Activated naive CD4-positive, alpha-beta T cell treated with anti-CD3 and anti-CD28 coated beads for 36 hours (primary cell): ENCODE results near the gene CYSLTR1. TPM values are rescaled to one million over a fixed set of nuclear protein-coding genes. Genes with fewer than 3 reads are reported as not detected.
A peak's percentile ranks its signal among the peaks of the same experiment; 100 is the strongest.

Experiments
- CTCF ChIA-PET: fragments of 350-600 bp; sonication (Branson Sonifier 250); formaldehyde crosslinking; loops from one replicate; lab custom pipeline; 2021; ENCODE audit warnings: antibody characterized with exemption; lab: Charles Lee
- DNase-seq: peaks from one replicate; pipeline ENCODE4 v3.0.0-alpha.2; 2020
- H3K27ac Mint-ChIP-seq: one replicate; pipeline ENCODE4 v1.8.0; 2021; ENCODE audit warnings: mild to moderate bottlenecking, mixed read lengths
- H3K27me3 Mint-ChIP-seq: one replicate; pipeline ENCODE4 v1.8.0; 2021; ENCODE audit warnings: low read depth, mixed read lengths
- H3K36me3 Mint-ChIP-seq: one replicate; pipeline ENCODE4 v1.8.0; 2021; ENCODE audit warnings: low read depth, mixed read lengths
- H3K4me1 Mint-ChIP-seq: one replicate; pipeline ENCODE4 v1.8.0; 2021; ENCODE audit warnings: low read depth, mixed read lengths
- H3K4me3 Mint-ChIP-seq: one replicate; pipeline ENCODE4 v1.8.0; 2021; ENCODE audit warnings: mild to moderate bottlenecking, moderate library complexity, mixed read lengths
- H3K9me3 Mint-ChIP-seq: one replicate; pipeline ENCODE4 v1.8.0; 2021; ENCODE audit warnings: mixed read lengths
- intact Hi-C: fragments of 100-400 bp; cut with micrococcal nuclease; formaldehyde crosslinking; loops from one replicate; pipeline ENCODE4 v1.15.1; 2023
- total RNA-seq, 2 experiments: library from RNA; stranded (reverse); gene quantifications; one replicate each; pipeline ENCODE4 v1.2.3, GENCODE V29; 2021

Gene CYSLTR1
- 1 to 10 TPM; 2.1 to 2.2 TPM for total RNA-seq

DNA sequence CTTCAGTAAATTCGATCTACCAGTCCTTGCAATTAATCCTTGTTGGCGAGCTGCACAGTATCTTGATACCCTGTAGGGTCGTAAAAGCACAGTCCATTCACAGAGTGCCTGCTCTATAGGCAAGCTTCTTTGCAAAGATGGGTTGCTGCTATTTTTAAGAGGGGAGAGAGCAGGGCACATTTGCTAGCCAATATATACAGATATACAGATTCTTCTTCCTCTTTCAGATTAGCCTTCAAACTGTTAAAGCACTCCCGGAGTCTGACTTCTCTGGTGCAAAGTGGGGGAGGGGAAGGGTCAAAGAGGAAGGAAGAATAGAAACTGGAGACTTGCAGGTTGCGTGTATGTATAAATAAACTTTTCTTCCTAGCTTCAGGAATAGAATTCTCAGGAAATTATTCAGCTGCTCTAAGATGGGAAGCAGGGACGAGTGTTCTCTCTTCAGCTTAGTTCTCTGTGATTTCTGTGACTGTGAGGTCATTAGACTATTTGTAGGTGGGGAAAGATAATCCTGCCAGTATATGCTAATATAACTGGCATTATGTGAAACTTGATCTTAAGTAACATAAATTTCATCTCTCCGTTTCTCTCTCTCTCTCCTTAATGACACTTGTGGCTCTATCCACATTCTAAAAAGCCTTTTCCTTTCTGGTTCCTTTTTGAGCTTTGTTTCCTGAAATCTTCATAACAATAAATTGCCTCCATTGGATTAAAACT is at the start of gene CYSLTR1:
CYSLTR1 (minus strand) TSS at position 242 of the 717 bp plus-strand sequence. CDS start 53,865 bp downstream, outside the sequence.
- intact Hi-C loops, result loop anchor here (1.0 to 10.0 kb wide), 9 partner anchors 189 to 1075 kb away; partner anchors contain the start of genes ATP7A, ATRX, COX7B and MAGT1
- Mint-ChIP-seq H3K36me3 (no peaks in the 10 kb centered on the region), H3K27ac (peak within 1 kb of the TSS; percentile 85), H3K4me3 (peak within 1 kb of the TSS; percentile 71), H3K9me3 (no peaks in the 10 kb centered on the region), H3K4me1 (peaks cover 58% of the 10 kb centered on the region), H3K27me3 (no peaks in the 10 kb centered on the region)
- CTCF ChIA-PET, result no interaction called here
- no peak for DNase-seq

- no peak for DNase-seq
- intact Hi-C loops, result loop anchor here (2.0 to 5.0 kb wide), 2 partner anchors 138 to 275 kb away; no protein-coding TSS in a partner anchor
- Mint-ChIP-seq H3K4me1 (peaks cover 18% of the 10 kb centered on the region), H3K36me3 (no peaks in the 10 kb centered on the region), H3K27me3 (no peaks in the 10 kb centered on the region), H3K27ac (no peak overlapping the region), H3K4me3 (no peak overlapping the region), H3K9me3 (peaks cover 8% of the 10 kb centered on the region)
- CTCF ChIA-PET, result no interaction called here
Observed at GRCh38 chrX:78377186-78377585, 49.8 kb upstream of the CYSLTR1 start.

GRCh38 chrX:78375894-78376293 is 48.5 kb upstream of the CYSLTR1 start:
- CTCF ChIA-PET, result no interaction called here
- Mint-ChIP-seq H3K4me3 (no peak overlapping the region), H3K27me3 (no peaks in the 10 kb centered on the region), H3K36me3 (no peaks in the 10 kb centered on the region), H3K9me3 (peaks cover 7% of the 10 kb centered on the region), H3K4me1 (peaks cover 22% of the 10 kb centered on the region), H3K27ac (no peak overlapping the region)
- DNase-seq, result no peak
- intact Hi-C loops, result loop anchor here (2.0 to 5.0 kb wide), 2 partner anchors 139 to 276 kb away; no protein-coding TSS in a partner anchor

DNA sequence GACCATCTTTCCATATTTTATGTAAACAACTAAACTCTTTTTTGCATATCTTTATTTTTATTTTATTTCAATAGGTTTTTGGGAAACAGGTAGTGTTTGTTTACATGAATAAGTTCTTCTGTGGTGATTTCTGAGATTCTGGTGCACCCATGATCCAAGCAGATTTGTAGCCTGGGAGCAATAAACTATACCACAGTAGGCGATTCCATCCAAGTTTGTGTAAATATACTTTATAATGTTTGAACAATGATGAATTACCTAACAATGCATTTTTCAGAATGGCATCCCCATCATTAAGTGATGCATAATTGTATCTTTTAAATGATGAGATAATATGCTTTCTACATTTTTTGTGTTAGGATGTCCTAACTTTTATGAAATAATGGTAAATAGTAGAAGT is 39.2 kb upstream of the CYSLTR1 start:
- CTCF ChIA-PET, result no interaction called here
- no peaks in the 10 kb centered on the region for H3K27me3 Mint-ChIP-seq
- intact Hi-C loops, result no loop called here
- peaks cover 2% of the 10 kb centered on the region for H3K9me3 Mint-ChIP-seq
- peaks cover 3% of the 10 kb centered on the region for H3K4me1 Mint-ChIP-seq
- DNase-seq, result no peak
- H3K4me3 Mint-ChIP-seq, result no peak overlapping the region
- no peak overlapping the region for H3K27ac Mint-ChIP-seq
- no peaks in the 10 kb centered on the region for H3K36me3 Mint-ChIP-seq

GRCh38 chrX:78357342-78358055 is 30.1 kb upstream of the CYSLTR1 start:
- Mint-ChIP-seq H3K27me3 (no peaks in the 10 kb centered on the region), H3K27ac (no peak overlapping the region), H3K9me3 (peaks cover 4% of the 10 kb centered on the region), H3K36me3 (no peaks in the 10 kb centered on the region), H3K4me1 (no peaks in the 10 kb centered on the region), H3K4me3 (no peak overlapping the region)
- intact Hi-C loops, result no loop called here
- CTCF ChIA-PET, result no interaction called here
- DNase-seq, result no peak

- Mint-ChIP-seq H3K4me3 (no peak overlapping the region), H3K4me1 (peaks cover 58% of the 10 kb centered on the region), H3K9me3 (no peaks in the 10 kb centered on the region), H3K27me3 (no peaks in the 10 kb centered on the region), H3K27ac (peak overlapping the region; percentile 11), H3K36me3 (peaks cover 3% of the 10 kb centered on the region)
- CTCF ChIA-PET, result interaction anchor here (1.1 kb wide), 1 partner anchor 18 kb away, joined by 3 read pairs; no protein-coding TSS in a partner anchor
- intact Hi-C loops, result no loop called here
- no peak for DNase-seq
Observed at GRCh38 chrX:78333521-78333920, 6.1 kb upstream of the CYSLTR1 start.

DNA sequence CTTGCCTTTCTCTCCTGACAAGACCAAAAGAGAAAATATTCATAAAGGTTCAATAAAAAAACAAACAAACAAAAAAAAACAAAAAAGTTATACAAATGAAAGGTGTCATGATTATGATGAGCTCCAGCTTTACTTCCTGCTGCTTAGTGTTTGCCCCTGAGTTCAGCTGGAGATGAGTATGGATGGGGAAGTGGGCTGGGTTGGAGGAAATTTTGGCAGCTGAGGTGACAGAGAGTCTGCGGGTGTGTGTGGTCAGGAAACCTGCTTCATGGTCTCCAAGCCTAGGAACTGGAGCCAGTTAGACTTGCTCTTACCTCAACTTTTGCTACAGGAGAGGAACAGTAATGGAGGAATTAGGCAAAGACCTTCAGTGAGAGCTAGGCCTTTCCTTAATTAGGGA is 4.3 kb upstream of the CYSLTR1 start:
- no peaks in the 10 kb centered on the region for H3K9me3 Mint-ChIP-seq
- H3K27me3 Mint-ChIP-seq, result no peaks in the 10 kb centered on the region
- DNase-seq, result peak; percentile 18
- peaks cover 3% of the 10 kb centered on the region for H3K36me3 Mint-ChIP-seq
- CTCF ChIA-PET, result no interaction called here
- H3K27ac Mint-ChIP-seq, result no peak overlapping the region
- no peak overlapping the region for H3K4me3 Mint-ChIP-seq
- H3K4me1 Mint-ChIP-seq, result peaks cover 70% of the 10 kb centered on the region
- intact Hi-C loops, result loop anchor here (2.0 kb wide), 1 partner anchor 1327 kb away; no protein-coding TSS in a partner anchor

- Mint-ChIP-seq H3K27ac (peak overlapping the region; percentile 79), H3K9me3 (no peaks in the 10 kb centered on the region), H3K4me3 (no peak overlapping the region), H3K27me3 (no peaks in the 10 kb centered on the region), H3K4me1 (peaks cover 66% of the 10 kb centered on the region), H3K36me3 (no peaks in the 10 kb centered on the region)
- CTCF ChIA-PET, result interaction anchor here (0.6 kb wide), 1 partner anchor 70 kb away, joined by 3 read pairs; no protein-coding TSS in a partner anchor
- DNase-seq, result no peak
- intact Hi-C loops, result loop anchor here (1.0 to 2.0 kb wide), 4 partner anchors 8 to 1326 kb away; partner anchors contain the start of gene PGK1
Observed at GRCh38 chrX:78330540-78330939, 3.1 kb upstream of the CYSLTR1 start.

DNA sequence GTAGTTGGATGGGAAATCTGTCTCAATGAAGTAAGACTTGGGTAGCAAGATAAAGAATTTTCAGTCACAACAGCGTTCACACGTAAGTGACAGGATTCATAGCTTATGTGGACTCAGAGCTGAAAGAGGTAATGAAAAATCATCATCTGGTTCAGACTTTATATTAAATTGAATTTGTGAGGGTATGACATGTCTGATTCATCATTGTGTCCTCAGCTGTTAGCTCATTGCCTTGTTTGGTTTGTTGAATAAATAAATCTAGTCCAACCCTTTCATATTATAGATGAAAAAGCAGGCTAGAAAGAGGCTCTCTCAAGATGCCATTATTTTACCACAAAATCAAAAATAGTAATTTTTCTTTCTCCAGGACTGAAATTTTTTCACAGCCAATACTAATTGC is 2.7 kb upstream of the CYSLTR1 start:
- H3K4me1 Mint-ChIP-seq, result peaks cover 63% of the 10 kb centered on the region
- CTCF ChIA-PET, result no interaction called here
- no peaks in the 10 kb centered on the region for H3K36me3 Mint-ChIP-seq
- no peak for DNase-seq
- no peaks in the 10 kb centered on the region for H3K9me3 Mint-ChIP-seq
- intact Hi-C loops, result loop anchor here (1.0 to 2.0 kb wide), 4 partner anchors 8 to 1325 kb away; partner anchors contain the start of gene PGK1
- peak overlapping the region; percentile 71 for H3K4me3 Mint-ChIP-seq
- H3K27me3 Mint-ChIP-seq, result no peaks in the 10 kb centered on the region
- peak overlapping the region; percentile 85 for H3K27ac Mint-ChIP-seq

DNA sequence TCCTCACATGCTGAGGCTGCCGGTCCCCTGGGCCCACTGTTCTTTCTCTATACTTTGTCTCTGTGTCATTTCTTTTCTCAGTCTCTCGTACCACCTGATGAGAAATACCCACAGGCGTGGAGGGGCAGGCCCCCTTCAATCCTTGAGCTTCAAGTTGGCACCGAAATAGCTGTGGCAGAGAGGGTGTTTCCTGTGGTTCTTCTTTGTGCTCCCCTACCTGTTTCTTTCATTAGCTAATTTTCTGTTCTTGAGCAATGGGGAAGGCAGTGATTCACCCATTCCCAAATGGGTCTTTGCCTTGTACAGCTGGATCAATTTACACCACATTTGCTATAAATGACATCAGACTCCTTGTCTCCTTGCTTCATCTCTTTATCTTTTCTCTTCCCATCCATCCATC is 2.1 kb upstream of the CYSLTR1 start:
- peak overlapping the region; percentile 85 for H3K27ac Mint-ChIP-seq
- intact Hi-C loops, result loop anchor here (1.0 to 10.0 kb wide), 9 partner anchors 15 to 1073 kb away; partner anchors contain the start of genes ATP7A, ATRX, COX7B and MAGT1
- no peaks in the 10 kb centered on the region for H3K36me3 Mint-ChIP-seq
- peaks cover 59% of the 10 kb centered on the region for H3K4me1 Mint-ChIP-seq
- CTCF ChIA-PET, result interaction anchor here (0.9 kb wide), 1 partner anchor 323 kb away, joined by 4 read pairs; no protein-coding TSS in a partner anchor
- peak overlapping the region; percentile 71 for H3K4me3 Mint-ChIP-seq
- DNase-seq, result peak; percentile 60
- H3K9me3 Mint-ChIP-seq, result no peaks in the 10 kb centered on the region
- H3K27me3 Mint-ChIP-seq, result no peaks in the 10 kb centered on the region

DNA sequence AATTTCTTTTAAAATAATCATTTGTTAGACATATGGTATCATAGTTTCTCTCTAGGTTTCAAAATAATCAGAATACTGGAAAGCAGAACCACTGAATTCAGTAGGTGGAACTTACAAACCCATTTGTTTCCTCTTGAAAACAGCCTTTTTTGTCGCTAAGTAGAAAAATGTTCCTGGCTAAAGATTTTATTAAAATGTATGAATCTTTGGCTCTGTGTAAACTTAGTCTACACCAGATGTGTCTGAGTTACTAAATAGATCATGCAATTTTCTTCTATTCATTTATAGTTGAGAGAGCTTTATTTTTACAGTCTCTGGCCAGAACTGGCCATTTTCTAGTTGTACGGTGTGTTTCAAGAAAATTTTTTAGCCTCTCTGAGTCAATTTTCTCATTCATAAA is 1.0 kb downstream of the CYSLTR1 start:
- no peak for DNase-seq
- CTCF ChIA-PET, result no interaction called here
- Mint-ChIP-seq H3K9me3 (no peaks in the 10 kb centered on the region), H3K36me3 (no peaks in the 10 kb centered on the region), H3K27me3 (no peaks in the 10 kb centered on the region), H3K4me3 (peak overlapping the region; percentile 71), H3K27ac (peak overlapping the region; percentile 85), H3K4me1 (peaks cover 59% of the 10 kb centered on the region)
- intact Hi-C loops, result loop anchor here (5.0 to 10.0 kb wide), 5 partner anchors 429 to 1076 kb away; partner anchors contain the start of genes ATRX, COX7B and MAGT1

- H3K9me3 Mint-ChIP-seq, result no peaks in the 10 kb centered on the region
- H3K36me3 Mint-ChIP-seq, result peaks cover 4% of the 10 kb centered on the region
- CTCF ChIA-PET, result no interaction called here
- peak overlapping the region; percentile 63 for H3K4me3 Mint-ChIP-seq
- DNase-seq, result no peak
- intact Hi-C loops, result loop anchor here (1.0 to 10.0 kb wide), 6 partner anchors 7 to 1044 kb away; partner anchors contain the start of genes ATRX, ITM2A and PGK1
- H3K27ac Mint-ChIP-seq, result peak overlapping the region; percentile 80
- no peaks in the 10 kb centered on the region for H3K27me3 Mint-ChIP-seq
- peaks cover 42% of the 10 kb centered on the region for H3K4me1 Mint-ChIP-seq
Observed at GRCh38 chrX:78322863-78323262, 4.5 kb downstream of the CYSLTR1 start.
